HG02884 (cell line): ENCODE measurements around the gene MLC1.

Experiments used
- ATAC-seq: cut with Tn5 transposase; IDR thresholded peaks from one replicate; pipeline ENCODE4 v1.9.1; 2021; ENCODE audit warnings: mild to moderate bottlenecking, moderate library complexity; ENCODE audit not compliant: unreplicated experiment

Gene MLC1

DNA sequence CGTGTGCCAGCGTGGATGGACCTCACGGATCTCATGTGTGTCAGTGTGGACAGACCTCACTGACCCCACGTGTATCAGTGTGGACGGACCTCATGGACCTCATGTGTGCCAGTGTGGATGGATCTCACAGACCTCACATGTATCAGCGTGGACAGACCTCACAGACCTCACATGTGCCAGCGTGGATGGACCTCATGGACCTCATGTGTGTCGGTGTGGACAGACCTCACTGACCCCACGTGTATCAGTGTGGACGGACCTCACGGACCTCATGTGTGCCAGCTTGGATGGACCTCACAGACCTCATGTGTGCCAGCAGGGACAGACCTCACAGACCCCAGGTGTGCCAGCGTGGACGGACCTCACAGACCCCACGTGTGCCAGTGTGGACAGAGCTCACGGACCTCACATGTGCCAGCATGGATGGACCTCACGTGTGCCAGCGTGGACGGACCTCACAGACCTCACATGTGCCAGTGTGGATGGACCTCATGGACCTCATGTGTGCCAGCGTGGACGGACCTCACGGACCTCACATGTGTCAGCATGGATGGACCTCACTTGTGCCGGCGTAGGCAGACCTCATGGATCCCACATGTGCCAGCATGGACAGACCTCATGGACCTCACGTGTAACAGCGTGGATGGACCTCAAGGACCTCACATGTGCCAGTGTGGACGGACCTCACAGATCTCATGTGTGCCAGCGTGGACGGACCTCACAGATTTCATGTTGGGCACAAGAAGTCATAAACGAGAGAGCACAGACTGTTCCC is 45.4 kb downstream of the MLC1 start:
- no peak for ATAC-seq

DNA sequence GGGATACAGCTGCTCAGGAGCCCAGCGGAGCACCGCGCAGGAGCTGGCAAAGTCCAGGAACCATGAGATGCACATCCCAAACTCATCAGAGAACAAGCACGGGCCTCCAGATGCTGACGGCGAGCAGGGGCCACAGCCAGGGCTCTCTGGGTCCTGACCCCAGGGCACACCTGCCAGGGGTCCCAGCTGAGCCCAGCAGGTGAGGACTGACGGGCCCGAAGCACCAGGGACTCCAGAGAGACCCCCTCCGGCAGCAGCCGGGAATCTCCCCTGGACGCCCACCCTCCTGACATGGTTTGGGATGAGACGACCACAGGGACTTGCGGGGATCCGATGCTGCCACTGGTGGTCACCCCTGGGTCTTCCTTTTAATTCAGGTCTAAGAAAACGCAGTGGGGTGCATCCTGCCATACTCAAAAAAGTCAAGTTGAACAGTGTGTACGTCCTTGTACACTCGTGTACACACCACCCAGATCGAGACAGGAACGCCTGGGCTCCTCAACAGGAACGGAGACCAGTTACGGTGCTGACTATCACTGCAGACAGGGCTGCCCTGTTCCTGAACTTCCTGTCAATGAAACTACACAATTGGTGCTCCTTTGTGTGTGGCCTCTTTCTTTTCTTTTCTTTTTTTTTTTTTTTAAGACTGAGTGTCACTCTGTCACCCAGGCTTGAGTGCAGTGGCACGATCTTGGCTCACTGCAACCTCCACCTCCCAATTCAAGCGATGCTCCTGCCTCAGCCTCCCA is 49.1 kb downstream of the MLC1 start:
- ATAC-seq: no peak

DNA sequence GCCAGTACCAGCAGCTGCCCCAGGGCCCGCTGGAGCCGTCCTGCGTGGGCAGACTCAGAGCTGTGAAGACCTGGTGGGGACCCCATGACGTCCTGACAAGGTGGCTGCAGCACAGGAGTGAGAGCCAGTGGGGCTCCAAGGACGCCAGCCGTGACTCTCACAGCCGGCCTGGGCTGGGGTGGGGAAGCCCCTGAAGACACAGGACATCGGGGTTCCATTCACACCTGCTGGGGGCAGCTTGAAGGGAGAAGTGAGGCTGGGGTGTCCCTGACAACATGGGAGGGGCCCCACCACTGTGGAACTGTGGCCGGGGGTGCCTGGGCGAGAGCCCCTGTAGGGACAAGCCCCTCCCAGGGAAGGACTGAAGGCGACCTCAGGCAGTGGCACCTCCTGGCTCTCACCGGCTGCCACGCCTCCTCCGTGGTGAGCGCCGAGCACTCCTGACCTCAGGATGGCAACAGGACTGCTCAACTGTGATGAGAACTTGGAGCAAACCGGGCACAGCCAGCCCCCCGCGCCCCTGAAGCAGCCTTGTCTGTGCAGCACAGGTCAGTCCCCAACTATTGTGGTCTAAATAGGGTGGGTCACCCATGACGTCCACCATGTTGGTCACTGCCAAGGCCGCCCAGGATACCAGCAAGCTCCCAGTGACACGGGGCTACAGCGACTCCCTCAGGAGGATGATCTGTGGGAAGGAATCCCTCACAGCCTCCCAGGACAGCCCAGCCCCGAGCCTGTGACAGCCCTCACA is 49.9 kb downstream of the MLC1 start:
- no peak for ATAC-seq

GRCh38 chr22:50034126-50035081 is 50.8 kb downstream of the MLC1 start:
- no peak for ATAC-seq

- ATAC-seq: no peak
Measured at GRCh38 chr22:50032941-50033601, 52.2 kb downstream of the MLC1 start.

- ATAC-seq: no peak
Measured at GRCh38 chr22:50032109-50032871, 52.9 kb downstream of the MLC1 start.

DNA sequence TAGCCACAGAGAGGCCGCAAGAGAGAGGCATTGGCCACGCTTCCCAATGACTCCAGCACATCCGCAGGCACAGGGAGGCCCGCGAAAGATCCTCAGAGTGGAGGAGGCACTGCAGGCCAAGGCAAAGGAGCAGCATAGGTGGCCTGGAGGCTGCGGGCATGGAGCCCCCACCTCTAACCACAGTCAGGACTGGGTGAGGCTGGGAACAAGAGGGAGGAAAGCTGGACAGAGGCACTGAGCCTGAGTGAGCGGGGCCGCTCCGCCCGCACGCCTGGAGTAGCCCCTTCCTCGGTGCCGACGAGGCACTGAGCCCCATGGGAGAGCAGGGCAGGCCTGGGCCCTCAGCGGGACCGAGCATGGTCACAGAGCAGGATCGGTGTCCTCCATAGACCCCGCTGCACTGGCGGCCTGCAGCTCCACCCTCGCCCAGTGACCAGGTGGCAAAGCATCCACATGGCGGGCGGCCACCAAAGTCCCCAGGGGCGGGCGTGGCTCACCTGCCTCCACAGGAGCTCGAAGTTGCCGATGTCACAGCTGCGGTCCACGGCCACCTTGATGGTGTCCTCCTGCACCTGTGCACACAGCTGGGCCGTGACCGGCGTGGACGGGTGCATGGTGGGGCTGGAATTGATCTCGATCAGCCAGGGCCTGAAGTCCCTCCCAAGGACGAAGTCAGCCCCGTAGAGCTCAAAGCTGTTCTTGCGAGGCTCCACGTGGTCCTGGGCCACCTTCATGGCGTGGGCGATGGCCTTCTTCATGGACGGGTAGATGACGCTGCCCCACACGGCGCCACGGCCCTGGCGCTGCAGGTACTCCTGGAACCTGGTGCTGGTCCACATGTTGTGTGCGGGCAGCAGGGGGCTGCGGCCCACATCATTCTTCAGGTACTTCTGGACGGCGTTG is 53.8 kb downstream of the MLC1 start:
- no peak for ATAC-seq

DNA sequence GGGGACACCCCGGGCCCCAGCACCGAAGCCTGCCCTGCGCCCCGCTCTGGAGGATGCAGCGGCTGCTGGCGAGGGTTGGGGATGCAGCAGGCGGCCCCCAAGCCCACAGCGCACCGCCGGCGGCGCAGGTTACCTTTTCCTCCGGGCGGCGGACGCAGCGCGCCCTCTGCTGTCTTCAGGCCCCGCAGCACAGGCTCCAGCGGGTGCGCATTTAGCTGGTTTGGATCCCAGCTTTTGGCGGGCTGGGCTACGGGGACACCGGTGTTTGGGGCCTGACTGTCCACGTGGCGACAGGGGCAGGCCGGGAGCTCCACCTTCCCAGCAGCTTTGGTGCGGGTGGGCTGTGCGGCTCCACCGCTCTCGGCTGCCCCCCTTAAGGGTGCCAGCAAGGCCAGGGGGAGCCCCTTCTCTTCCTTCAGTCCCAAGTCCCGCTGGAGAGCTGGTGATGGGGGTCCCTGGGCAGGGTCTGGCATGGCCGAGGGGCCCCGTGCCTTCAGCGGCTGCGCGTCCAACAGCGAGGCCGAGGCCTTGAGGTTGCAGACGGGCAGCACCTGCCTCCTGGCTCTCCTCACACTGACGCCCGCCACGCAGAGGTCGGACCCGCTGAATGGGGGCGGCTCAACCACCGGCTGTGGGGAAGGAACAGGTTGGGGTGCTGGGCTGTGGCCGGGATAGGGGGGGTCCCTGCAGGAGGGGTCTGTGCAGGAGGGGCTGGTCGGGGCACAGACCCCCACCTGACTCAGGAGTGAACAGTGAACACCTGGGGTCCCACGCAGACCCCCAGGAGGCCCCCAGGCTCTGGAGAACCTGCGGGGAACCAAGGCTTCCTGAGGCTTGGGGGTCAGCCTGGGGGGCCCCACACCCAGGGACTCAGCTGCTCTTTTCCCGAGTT is 54.7 kb downstream of the MLC1 start:
- no peak for ATAC-seq

DNA sequence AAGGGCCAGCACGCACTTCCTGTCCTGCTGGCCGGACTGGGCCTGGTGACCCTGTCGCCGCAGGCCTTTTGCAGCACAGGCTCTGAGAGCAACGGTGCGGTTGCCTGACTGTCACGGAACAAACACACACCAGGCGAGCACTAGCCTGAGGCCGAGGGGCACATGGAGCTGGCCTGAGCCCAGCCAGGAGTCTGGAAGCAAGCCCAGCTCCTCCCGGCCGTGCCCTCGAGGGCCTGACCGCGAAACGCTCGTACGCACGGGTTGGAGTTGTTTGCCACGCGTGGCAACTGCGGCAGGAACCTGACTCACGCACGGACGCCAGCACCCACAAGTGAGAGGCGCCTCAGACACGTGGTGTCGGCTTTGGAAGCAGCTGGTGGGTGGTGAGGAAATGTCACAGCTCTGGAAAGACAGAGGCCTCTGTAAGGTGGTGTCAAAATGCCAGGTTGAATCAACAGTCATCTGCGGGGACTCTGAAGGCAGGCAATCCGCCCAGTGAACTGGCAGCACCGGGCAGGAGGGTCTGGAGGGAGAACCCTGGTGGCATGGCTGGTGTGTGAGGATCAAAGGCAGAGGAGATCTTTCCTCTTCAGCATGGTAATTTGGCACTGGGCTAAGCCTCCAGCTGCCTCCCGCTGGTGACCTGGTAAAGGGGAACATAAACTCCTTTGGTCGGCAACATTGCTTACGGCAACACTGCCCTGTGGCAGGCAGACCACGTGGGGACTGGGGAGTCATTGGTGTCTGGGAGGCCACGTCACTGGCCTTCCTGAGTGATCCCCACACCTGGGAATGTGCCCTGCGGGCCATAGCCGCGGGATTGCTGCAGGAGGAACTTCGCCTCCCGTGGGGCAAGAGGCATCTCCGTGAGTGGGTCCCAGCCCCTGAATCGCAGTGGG is 57.3 kb downstream of the MLC1 start:
- no peak for ATAC-seq

- ATAC-seq: no peak
Measured at GRCh38 chr22:50025993-50026392, 59.2 kb downstream of the MLC1 start.

DNA sequence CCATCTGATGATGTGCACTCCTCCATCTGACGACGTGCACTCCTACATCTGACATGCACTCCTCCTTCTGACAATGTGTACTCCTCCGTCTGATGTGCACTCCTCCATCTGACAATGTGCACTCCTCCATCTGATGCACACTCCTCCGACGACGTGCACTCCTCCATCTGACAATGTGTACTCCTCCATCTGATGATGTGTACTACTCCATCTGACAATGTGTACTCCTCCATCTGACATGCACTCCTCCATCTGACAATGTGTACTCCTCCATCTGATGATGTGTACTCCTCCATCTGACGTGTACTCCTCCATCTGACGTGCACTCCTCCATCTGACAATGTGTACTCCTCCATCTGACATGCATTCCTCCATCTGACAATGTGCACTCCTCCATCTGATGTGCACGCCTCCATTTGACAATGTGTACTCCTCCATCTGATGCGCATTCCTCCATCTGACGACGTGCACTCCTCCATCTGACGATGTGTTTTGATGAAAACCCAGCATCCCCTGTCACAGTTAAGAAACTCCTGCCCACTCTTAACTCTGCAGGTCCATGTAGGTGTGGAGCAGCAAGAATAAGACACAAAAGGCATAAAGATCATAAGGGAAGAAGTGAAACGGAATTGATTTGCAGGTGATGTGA is 62.9 kb downstream of the MLC1 start:
- no peak for ATAC-seq

GRCh38 chr22:50020606-50021005 is 64.6 kb downstream of the MLC1 start:
- ATAC-seq: no peak

GRCh38 chr22:50019316-50019715 is 65.9 kb downstream of the MLC1 start:
- ATAC-seq: no peak

DNA sequence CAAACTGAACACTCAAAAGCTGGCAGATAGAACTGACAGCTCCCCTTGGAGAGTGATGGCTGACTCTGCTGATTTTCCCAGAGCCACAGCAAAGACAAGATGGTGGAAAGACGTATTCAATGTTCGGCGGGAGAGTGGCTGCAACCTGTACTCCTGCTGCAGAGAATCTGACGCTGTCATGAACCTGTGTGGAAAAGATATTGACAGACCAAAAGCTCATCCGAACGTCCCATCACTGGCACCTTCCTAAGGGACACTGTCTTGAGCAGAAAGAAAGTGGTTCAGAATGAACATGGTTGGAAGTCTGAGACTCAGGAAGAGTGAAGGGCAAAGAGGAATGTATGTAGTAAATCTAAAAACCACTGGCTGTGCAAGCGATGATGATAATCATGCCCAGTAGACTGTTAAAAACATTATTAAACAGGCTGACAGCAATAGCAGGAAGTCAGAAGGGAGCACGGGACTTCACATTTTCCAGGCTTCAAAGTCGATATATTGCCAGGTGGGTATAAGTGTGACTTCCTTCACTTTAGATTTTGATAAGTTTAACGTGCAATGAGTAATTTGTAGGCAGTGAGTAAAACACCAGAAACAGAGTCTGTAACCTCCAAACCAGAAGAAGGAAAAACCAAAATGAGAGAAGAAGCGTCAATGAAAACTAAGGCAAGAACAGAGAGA is 66.5 kb downstream of the MLC1 start:
- ATAC-seq: no peak

GRCh38 chr22:50017701-50018224 is 67.5 kb downstream of the MLC1 start:
- ATAC-seq: no peak
